Neuron (in vitro differentiated cells): Measurements from ENCODE around the gene TM7SF2.

Source experiments
- H2AFZ ChIP-seq: one replicate; pipeline ENCODE4 v1.6.1; 2013; ENCODE audit warnings: low read depth, mild to moderate bottlenecking, inconsistent platforms, low read length, moderate library complexity
- H3K27me3 ChIP-seq: one replicate; pipeline ENCODE4 v1.6.1; 2013; ENCODE audit warnings: low read length; ENCODE audit not compliant: insufficient read depth
- H3K36me3 ChIP-seq: one replicate; pipeline ENCODE4 v1.6.1; 2013; ENCODE audit warnings: low read length; ENCODE audit not compliant: insufficient read depth
- H3K4me1 ChIP-seq: one replicate; pipeline ENCODE4 v1.6.1; 2013; ENCODE audit warnings: low read length; ENCODE audit not compliant: insufficient read depth
- H3K4me3 ChIP-seq: 2 replicates; pipeline ENCODE4 v1.5.1; 2013; ENCODE audit warnings: mild to moderate bottlenecking, low read length, moderate library complexity
- H3K9me3 ChIP-seq: one replicate; pipeline ENCODE4 v1.6.1; 2013; ENCODE audit warnings: low read length

The TM7SF2 gene

GRCh38 chr11:65121865-65122696, 10.4 kb downstream of the TM7SF2 start, which contains the start of the genes FAU and MRPL49:
FAU (minus strand) TSS chr11:65122134; CDS start chr11:65121813, 321 bp downstream.
MRPL49 (plus strand) TSS chr11:65122321; CDS start chr11:65122347, 26 bp downstream.
- peaks cover 50% of the 10 kb centered on the region for H3K36me3 ChIP-seq
- no peak within 1 kb of the TSS for H2AFZ ChIP-seq
- H3K4me3 ChIP-seq: peak within 1 kb of the TSS; percentile 93
- H3K27me3 ChIP-seq: no peaks in the 10 kb centered on the region
- H3K4me1 ChIP-seq: peaks cover 15% of the 10 kb centered on the region
- no peaks in the 10 kb centered on the region for H3K9me3 ChIP-seq

- H3K9me3 ChIP-seq: no peaks in the 10 kb centered on the region
- H3K27me3 ChIP-seq: no peaks in the 10 kb centered on the region
- peaks cover 63% of the 10 kb centered on the region for H3K36me3 ChIP-seq
- peaks cover 14% of the 10 kb centered on the region for H3K4me1 ChIP-seq
- no peak overlapping the region for H3K4me3 ChIP-seq
- H2AFZ ChIP-seq: no peak overlapping the region
These were observed 13.0 kb downstream of the TM7SF2 start for GRCh38 chr11:65124480-65125196.

- Histone ChIP-seq H2AFZ (no peak overlapping the region), H3K9me3 (no peaks in the 10 kb centered on the region), H3K27me3 (no peaks in the 10 kb centered on the region), H3K36me3 (peaks cover 62% of the 10 kb centered on the region), H3K4me3 (no peak overlapping the region), H3K4me1 (peaks cover 14% of the 10 kb centered on the region)
These were observed 13.8 kb downstream of the TM7SF2 start for GRCh38 chr11:65125197-65126056.

- Histone ChIP-seq H2AFZ (no peak overlapping the region), H3K9me3 (no peaks in the 10 kb centered on the region), H3K27me3 (no peaks in the 10 kb centered on the region), H3K36me3 (peaks cover 68% of the 10 kb centered on the region), H3K4me1 (peaks cover 5% of the 10 kb centered on the region), H3K4me3 (no peak overlapping the region)
These were observed 15.1 kb downstream of the TM7SF2 start for GRCh38 chr11:65126624-65127274.

GRCh38 chr11:65127473-65128181, 16.0 kb downstream of the TM7SF2 start:
- H3K27me3 ChIP-seq: no peaks in the 10 kb centered on the region
- H2AFZ ChIP-seq: no peak overlapping the region
- H3K4me1 ChIP-seq: peaks cover 5% of the 10 kb centered on the region
- H3K4me3 ChIP-seq: no peak overlapping the region
- no peaks in the 10 kb centered on the region for H3K9me3 ChIP-seq
- H3K36me3 ChIP-seq: peaks cover 76% of the 10 kb centered on the region

- Histone ChIP-seq H3K36me3 (peaks cover 79% of the 10 kb centered on the region), H3K9me3 (no peaks in the 10 kb centered on the region), H2AFZ (no peak overlapping the region), H3K4me3 (no peak overlapping the region), H3K4me1 (peaks cover 7% of the 10 kb centered on the region), H3K27me3 (no peaks in the 10 kb centered on the region)
These were observed 16.8 kb downstream of the TM7SF2 start for GRCh38 chr11:65128182-65129145.

GRCh38 chr11:65129649-65130441, 18.2 kb downstream of the TM7SF2 start:
- Histone ChIP-seq H3K36me3 (peaks cover 69% of the 10 kb centered on the region), H3K4me3 (no peak overlapping the region), H3K4me1 (peaks cover 12% of the 10 kb centered on the region), H3K27me3 (no peaks in the 10 kb centered on the region), H2AFZ (no peak overlapping the region), H3K9me3 (no peaks in the 10 kb centered on the region)

- Histone ChIP-seq H3K9me3 (no peaks in the 10 kb centered on the region), H3K4me3 (no peak overlapping the region), H2AFZ (no peak overlapping the region), H3K27me3 (no peaks in the 10 kb centered on the region), H3K36me3 (peaks cover 61% of the 10 kb centered on the region), H3K4me1 (peaks cover 19% of the 10 kb centered on the region)
These were observed 19.2 kb downstream of the TM7SF2 start for GRCh38 chr11:65130631-65131416.

GRCh38 chr11:65131417-65131776, 19.7 kb downstream of the TM7SF2 start:
- H3K27me3 ChIP-seq: no peaks in the 10 kb centered on the region
- no peak overlapping the region for H2AFZ ChIP-seq
- peaks cover 55% of the 10 kb centered on the region for H3K36me3 ChIP-seq
- peaks cover 23% of the 10 kb centered on the region for H3K4me1 ChIP-seq
- H3K4me3 ChIP-seq: no peak overlapping the region
- no peaks in the 10 kb centered on the region for H3K9me3 ChIP-seq

GRCh38 chr11:65131895-65132237, 20.2 kb downstream of the TM7SF2 start:
- no peak overlapping the region for H3K4me3 ChIP-seq
- H3K36me3 ChIP-seq: peaks cover 50% of the 10 kb centered on the region
- H2AFZ ChIP-seq: no peak overlapping the region
- H3K27me3 ChIP-seq: no peaks in the 10 kb centered on the region
- H3K4me1 ChIP-seq: peaks cover 23% of the 10 kb centered on the region
- no peaks in the 10 kb centered on the region for H3K9me3 ChIP-seq
